Coronary artery (tissue), 2 donors: ENCODE data around the gene GPBP1.

Experiments
- DNase-seq: peaks from one replicate; pipeline ENCODE4 v3.0.0-alpha.2; 2017; ENCODE audit warnings: low spot score
- H3K27ac ChIP-seq, 2 donors: fragments of 200-600 bp; sonication (generic); one replicate each; pipeline ENCODE4 v1.5.1; 2016 to 2019
- H3K4me3 ChIP-seq: fragments of 200-600 bp; sonication (generic); 2 replicates; pipeline ENCODE4 v1.5.1; 2016; ENCODE audit warnings: mild to moderate bottlenecking, moderate library complexity
- CTCF ChIP-seq: fragments of 200-600 bp; sonication (generic); IDR thresholded peaks from one replicate; pipeline ENCODE4 v1.5.1; 2019; ENCODE audit warnings: antibody characterized with exemption

Gene GPBP1

GRCh38 chr5:57173319-57174127, at the start of gene GPBP1:
GPBP1 (plus strand) TSS chr5:57174059; CDS start chr5:57214131, 40,072 bp downstream.
- H3K27ac ChIP-seq: peak within 1 kb of the TSS; percentile 99
- H3K4me3 ChIP-seq: peak within 1 kb of the TSS; percentile 98
- peak; percentile 99 for DNase-seq
- no peak for TF ChIP-seq CTCF

- TF ChIP-seq CTCF: no peak
- Histone ChIP-seq H3K4me3 (no peak overlapping the region), H3K27ac (no peak overlapping the region)
- no peak for DNase-seq
Observed at GRCh38 chr5:57128325-57128724, 45.5 kb upstream of the GPBP1 start.

- DNase-seq: no peak
- no peak for TF ChIP-seq CTCF
- Histone ChIP-seq H3K4me3 (no peak overlapping the region), H3K27ac (no peak overlapping the region)
Observed at GRCh38 chr5:57133574-57133973, 40.3 kb upstream of the GPBP1 start.

- Histone ChIP-seq H3K4me3 (no peak overlapping the region), H3K27ac (no peak overlapping the region)
- no peak for TF ChIP-seq CTCF
- no peak for DNase-seq
Observed at GRCh38 chr5:57137401-57137800, 36.5 kb upstream of the GPBP1 start.

- no peak for TF ChIP-seq CTCF
- no peak overlapping the region for H3K27ac ChIP-seq
- no peak overlapping the region for H3K4me3 ChIP-seq
- DNase-seq: no peak
Observed at GRCh38 chr5:57152316-57152715, 21.5 kb upstream of the GPBP1 start.

GRCh38 chr5:57155033-57155432, 18.8 kb upstream of the GPBP1 start:
- TF ChIP-seq CTCF: no peak
- Histone ChIP-seq H3K4me3 (no peak overlapping the region), H3K27ac (no peak overlapping the region)
- DNase-seq: no peak

GRCh38 chr5:57157131-57157530, 16.7 kb upstream of the GPBP1 start:
- H3K4me3 ChIP-seq: no peak overlapping the region
- DNase-seq: no peak
- H3K27ac ChIP-seq: no peak overlapping the region
- no peak for TF ChIP-seq CTCF
